ENCODE results near the gene SARS1. TPM values are rescaled to one million over a fixed set of nuclear protein-coding genes. Genes with fewer than 3 reads are reported as not detected.
A peak's percentile ranks its signal among the peaks of the same experiment; 100 is the strongest.

The SARS1 gene
- total and polyA plus RNA-seq, 2 experiments from 2014 or later: 103 to 109 TPM

- Histone ChIP-seq H3K27ac (no peak overlapping the region), H3K4me1 (ENCODE audit: low read depth) (no peaks in the 10 kb centered on the region), H3K36me3 (no peaks in the 10 kb centered on the region), H3K4me3 (no peak overlapping the region), H3K9me3 (ENCODE audit: low read depth) (no peaks in the 10 kb centered on the region), H3K27me3 (no peaks in the 10 kb centered on the region)
- DNase-seq (ENCODE audit: low read depth in 1 of 2, low spot score in 1 of 2): peak in 1 of 2 donors; percentile 20
- no peak for TF ChIP-seq CTCF (IDR thresholded peaks at IDR 0.05; ENCODE audit: low read depth, low read length)
Measured at GRCh38 chr1:109181085-109181806, 32.5 kb upstream of the SARS1 start.

- no peak for TF ChIP-seq CTCF (IDR thresholded peaks at IDR 0.05; ENCODE audit: low read depth, low read length)
- no peaks in the 10 kb centered on the region for H3K36me3 ChIP-seq
- H3K27me3 ChIP-seq: no peaks in the 10 kb centered on the region
- no peaks in the 10 kb centered on the region for H3K4me1 ChIP-seq (ENCODE audit: low read depth)
- H3K27ac ChIP-seq: no peak overlapping the region
- no peak for DNase-seq (ENCODE audit: low read depth in 1 of 2, low spot score in 1 of 2)
- no peaks in the 10 kb centered on the region for H3K9me3 ChIP-seq (ENCODE audit: low read depth)
- H3K4me3 ChIP-seq: no peak overlapping the region
Measured at GRCh38 chr1:109181807-109182163, 31.9 kb upstream of the SARS1 start.

GRCh38 chr1:109183058-109183738 lies 30.5 kb upstream of the SARS1 start:
- Histone ChIP-seq H3K27me3 (no peaks in the 10 kb centered on the region), H3K9me3 (ENCODE audit: low read depth) (no peaks in the 10 kb centered on the region), H3K4me3 (no peak overlapping the region), H3K4me1 (ENCODE audit: low read depth) (no peaks in the 10 kb centered on the region), H3K36me3 (no peaks in the 10 kb centered on the region), H3K27ac (no peak overlapping the region)
- no peak for DNase-seq (ENCODE audit: low read depth in 1 of 2, low spot score in 1 of 2)
- no peak for TF ChIP-seq CTCF (IDR thresholded peaks at IDR 0.05; ENCODE audit: low read depth, low read length)

- Histone ChIP-seq H3K36me3 (no peaks in the 10 kb centered on the region), H3K4me3 (no peak overlapping the region), H3K9me3 (ENCODE audit: low read depth) (no peaks in the 10 kb centered on the region), H3K27me3 (no peaks in the 10 kb centered on the region), H3K4me1 (ENCODE audit: low read depth) (no peaks in the 10 kb centered on the region), H3K27ac (no peak overlapping the region)
- no peak for DNase-seq (ENCODE audit: low read depth in 1 of 2, low spot score in 1 of 2)
- no peak for TF ChIP-seq CTCF (IDR thresholded peaks at IDR 0.05; ENCODE audit: low read depth, low read length)
Measured at GRCh38 chr1:109184687-109185086, 29.0 kb upstream of the SARS1 start.

GRCh38 chr1:109185357-109185756 lies 28.4 kb upstream of the SARS1 start:
- TF ChIP-seq CTCF (IDR thresholded peaks at IDR 0.05; ENCODE audit: low read depth, low read length): no peak
- Histone ChIP-seq H3K9me3 (ENCODE audit: low read depth) (no peaks in the 10 kb centered on the region), H3K36me3 (no peaks in the 10 kb centered on the region), H3K27ac (no peak overlapping the region), H3K4me1 (ENCODE audit: low read depth) (no peaks in the 10 kb centered on the region), H3K27me3 (no peaks in the 10 kb centered on the region), H3K4me3 (no peak overlapping the region)
- DNase-seq (ENCODE audit: low read depth in 1 of 2, low spot score in 1 of 2): no peak

Data from cardiac muscle cell (in vitro differentiated cells and primary cell).